GM21515 (cell line): ENCODE data around the gene CRX.
"Not testable (repeated sequence)": the region's sequence is repeated elsewhere in the genome, so short reads cannot be mapped to it uniquely, and the experiment has no call there.

Experiments used
- ATAC-seq: cut with Tn5 transposase; IDR thresholded peaks from one replicate; pipeline ENCODE4 v1.9.1; 2021; ENCODE audit not compliant: unreplicated experiment

CRX gene

GRCh38 chr19:47821460-47822020, at the start of gene CRX:
CRX (plus strand) TSS chr19:47821937; CDS start chr19:47834444, 12,507 bp downstream.
- no peak for ATAC-seq

- ATAC-seq: no peak
These were observed 45.2 kb upstream of the CRX start for GRCh38 chr19:47776568-47776967.

- not testable (repeated sequence) for ATAC-seq
These were observed 44.3 kb upstream of the CRX start for GRCh38 chr19:47777245-47778048.

GRCh38 chr19:47778049-47778953, 43.4 kb upstream of the CRX start, which contains the start of gene SELENOW:
SELENOW (plus strand) TSS chr19:47778703; CDS start chr19:47778786, 83 bp downstream.
- ATAC-seq: peak; percentile 79

GRCh38 chr19:47778954-47779351, 42.8 kb upstream of the CRX start:
- peak; percentile 6 for ATAC-seq

GRCh38 chr19:47779524-47780214, 42.1 kb upstream of the CRX start:
- ATAC-seq: no peak

GRCh38 chr19:47780215-47780551, 41.6 kb upstream of the CRX start:
- ATAC-seq: no peak

GRCh38 chr19:47781590-47782262, 40.0 kb upstream of the CRX start:
- ATAC-seq: no peak

- no peak for ATAC-seq
These were observed 35.2 kb upstream of the CRX start for GRCh38 chr19:47786566-47786965.

GRCh38 chr19:47787307-47787706, 34.4 kb upstream of the CRX start:
- not testable (repeated sequence) for ATAC-seq

GRCh38 chr19:47789811-47790210, 31.9 kb upstream of the CRX start:
- not testable (repeated sequence) for ATAC-seq

GRCh38 chr19:47790398-47790814, 31.3 kb upstream of the CRX start:
- no peak for ATAC-seq

- no peak for ATAC-seq
These were observed 29.1 kb upstream of the CRX start for GRCh38 chr19:47792616-47793015.

- ATAC-seq: no peak
These were observed 27.2 kb upstream of the CRX start for GRCh38 chr19:47794526-47794925.

- no peak for ATAC-seq
These were observed 25.0 kb upstream of the CRX start for GRCh38 chr19:47796785-47797184.

GRCh38 chr19:47797996-47798903, 23.5 kb upstream of the CRX start:
- no peak for ATAC-seq

- ATAC-seq: no peak
These were observed 22.9 kb upstream of the CRX start for GRCh38 chr19:47798904-47799266.

GRCh38 chr19:47801270-47801669, 20.5 kb upstream of the CRX start:
- ATAC-seq: no peak

- no peak for ATAC-seq
These were observed 19.2 kb upstream of the CRX start for GRCh38 chr19:47802521-47803043.
